ENCODE data around the gene CRTAP. TPM values are rescaled to one million over a fixed set of nuclear protein-coding genes. Genes with fewer than 3 reads are reported as not detected.

CRTAP gene
- total RNA-seq, 1 donor from 2014 or later = 138 TPM

DNA sequence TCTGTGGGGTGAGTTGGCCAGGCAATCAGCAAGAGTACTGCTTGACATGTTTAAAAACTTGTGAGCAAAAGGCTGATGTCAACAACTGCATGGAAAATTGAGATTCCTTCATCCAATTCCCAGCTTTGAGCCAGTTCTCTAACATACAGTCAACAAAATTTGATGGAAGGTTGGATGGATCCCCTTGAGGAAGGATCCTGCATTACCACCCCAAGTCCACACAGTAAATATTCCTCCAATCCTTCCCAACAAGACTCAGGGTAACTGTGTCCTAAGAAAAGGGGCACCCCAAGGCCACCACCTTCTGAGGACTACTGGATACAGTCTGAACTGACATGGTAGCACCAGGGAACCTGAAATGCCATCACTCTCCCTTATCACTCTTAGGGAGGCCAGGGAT lies 32.0 kb upstream of the CRTAP start:
- peaks cover 14% of the 10 kb centered on the region for H3K36me3 Mint-ChIP-seq
- no peak overlapping the region for H3K4me3 Mint-ChIP-seq
- no peaks in the 10 kb centered on the region for H3K9me3 Mint-ChIP-seq
- TF ChIP-seq, protein P1, sequence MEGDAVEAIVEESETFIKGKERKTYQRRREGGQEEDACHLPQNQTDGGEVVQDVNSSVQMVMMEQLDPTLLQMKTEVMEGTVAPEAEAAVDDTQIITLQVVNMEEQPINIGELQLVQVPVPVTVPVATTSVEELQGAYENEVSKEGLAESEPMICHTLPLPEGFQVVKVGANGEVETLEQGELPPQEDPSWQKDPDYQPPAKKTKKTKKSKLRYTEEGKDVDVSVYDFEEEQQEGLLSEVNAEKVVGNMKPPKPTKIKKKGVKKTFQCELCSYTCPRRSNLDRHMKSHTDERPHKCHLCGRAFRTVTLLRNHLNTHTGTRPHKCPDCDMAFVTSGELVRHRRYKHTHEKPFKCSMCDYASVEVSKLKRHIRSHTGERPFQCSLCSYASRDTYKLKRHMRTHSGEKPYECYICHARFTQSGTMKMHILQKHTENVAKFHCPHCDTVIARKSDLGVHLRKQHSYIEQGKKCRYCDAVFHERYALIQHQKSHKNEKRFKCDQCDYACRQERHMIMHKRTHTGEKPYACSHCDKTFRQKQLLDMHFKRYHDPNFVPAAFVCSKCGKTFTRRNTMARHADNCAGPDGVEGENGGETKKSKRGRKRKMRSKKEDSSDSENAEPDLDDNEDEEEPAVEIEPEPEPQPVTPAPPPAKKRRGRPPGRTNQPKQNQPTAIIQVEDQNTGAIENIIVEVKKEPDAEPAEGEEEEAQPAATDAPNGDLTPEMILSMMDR (conservative IDR thresholded peaks at IDR 0.05) = no peak
- H3K27ac Mint-ChIP-seq = no peak overlapping the region
- H3K27me3 Mint-ChIP-seq = no peaks in the 10 kb centered on the region
- H3K4me1 Mint-ChIP-seq (ENCODE audit: unreplicated experiment) = peaks cover 11% of the 10 kb centered on the region
- no peak for DNase-seq (ENCODE audit: extremely low spot score, unreplicated experiment)

DNA sequence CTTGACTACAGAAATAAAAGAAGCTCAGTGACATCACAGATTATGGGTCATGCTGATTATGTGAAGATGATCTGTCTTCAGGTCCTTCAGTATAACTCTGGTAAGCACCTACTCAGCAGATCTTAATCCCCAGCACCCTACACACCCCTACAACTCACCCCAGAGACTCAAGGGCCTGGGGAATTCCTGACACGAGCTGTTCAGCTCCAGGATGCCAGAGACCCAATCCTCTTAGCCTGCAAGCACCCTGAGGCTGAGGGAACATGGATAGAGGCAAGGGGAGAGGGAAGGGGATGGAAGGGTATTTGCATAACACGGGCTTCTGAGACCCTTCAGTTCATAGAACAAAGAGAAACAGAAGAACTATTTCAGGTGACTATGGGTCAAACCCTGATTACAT lies 29.9 kb upstream of the CRTAP start:
- no peaks in the 10 kb centered on the region for H3K9me3 Mint-ChIP-seq
- H3K27me3 Mint-ChIP-seq = no peaks in the 10 kb centered on the region
- H3K4me1 Mint-ChIP-seq (ENCODE audit: unreplicated experiment) = peaks cover 6% of the 10 kb centered on the region
- no peak for DNase-seq (ENCODE audit: extremely low spot score, unreplicated experiment)
- TF ChIP-seq, protein P1 (conservative IDR thresholded peaks at IDR 0.05) = no peak
- no peak overlapping the region for H3K27ac Mint-ChIP-seq
- H3K36me3 Mint-ChIP-seq = peaks cover 23% of the 10 kb centered on the region
- no peak overlapping the region for H3K4me3 Mint-ChIP-seq

DNA sequence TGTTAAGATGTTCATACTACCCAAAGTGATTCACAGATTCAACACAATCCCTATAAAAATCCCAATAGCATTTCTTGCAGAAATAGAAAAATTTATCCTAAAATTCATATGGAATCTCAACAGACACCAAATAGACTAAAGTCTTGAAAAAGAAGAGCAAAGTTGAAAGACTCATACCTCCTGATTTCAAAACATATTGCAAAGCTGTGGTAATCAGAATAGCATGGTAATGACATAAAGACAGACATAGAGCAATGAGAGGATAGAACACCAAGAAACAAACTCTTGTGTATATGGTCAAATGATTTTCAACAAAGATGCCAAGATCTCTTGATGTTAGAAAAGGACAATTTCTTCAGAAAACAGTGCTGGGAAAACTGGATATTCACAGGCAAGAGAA lies 25.1 kb upstream of the CRTAP start:
- Mint-ChIP-seq H3K27me3 (no peaks in the 10 kb centered on the region), H3K4me3 (no peak overlapping the region), H3K9me3 (no peaks in the 10 kb centered on the region), H3K36me3 (peaks cover 58% of the 10 kb centered on the region), H3K4me1 (ENCODE audit: unreplicated experiment) (peaks cover 15% of the 10 kb centered on the region), H3K27ac (no peak overlapping the region)
- TF ChIP-seq, protein P1 (conservative IDR thresholded peaks at IDR 0.05) = no peak
- DNase-seq (ENCODE audit: extremely low spot score, unreplicated experiment) = no peak

DNA sequence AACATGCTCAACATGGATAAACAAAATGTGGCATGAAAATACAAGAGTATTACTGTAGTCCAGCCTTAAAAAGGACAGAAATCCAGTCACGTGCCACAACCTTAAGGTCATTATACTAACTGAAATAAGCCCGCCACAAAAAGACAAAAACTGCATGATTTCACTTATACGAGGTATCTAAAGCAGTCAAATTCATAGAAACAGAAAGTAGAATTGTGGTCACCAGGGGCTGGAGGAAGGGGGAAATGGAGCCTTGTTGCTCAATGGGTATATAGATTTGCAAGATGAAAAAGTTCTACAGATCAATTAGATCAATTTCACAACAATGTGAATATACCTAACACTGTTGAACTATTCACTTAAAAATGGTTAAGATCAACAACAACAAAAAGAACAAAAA lies 24.3 kb upstream of the CRTAP start:
- TF ChIP-seq, protein P1 (conservative IDR thresholded peaks at IDR 0.05) = no peak
- Mint-ChIP-seq H3K27me3 (no peaks in the 10 kb centered on the region), H3K9me3 (no peaks in the 10 kb centered on the region), H3K4me3 (no peak overlapping the region), H3K36me3 (peaks cover 57% of the 10 kb centered on the region), H3K27ac (no peak overlapping the region), H3K4me1 (ENCODE audit: unreplicated experiment) (peaks cover 8% of the 10 kb centered on the region)
- no peak for DNase-seq (ENCODE audit: extremely low spot score, unreplicated experiment)

DNA sequence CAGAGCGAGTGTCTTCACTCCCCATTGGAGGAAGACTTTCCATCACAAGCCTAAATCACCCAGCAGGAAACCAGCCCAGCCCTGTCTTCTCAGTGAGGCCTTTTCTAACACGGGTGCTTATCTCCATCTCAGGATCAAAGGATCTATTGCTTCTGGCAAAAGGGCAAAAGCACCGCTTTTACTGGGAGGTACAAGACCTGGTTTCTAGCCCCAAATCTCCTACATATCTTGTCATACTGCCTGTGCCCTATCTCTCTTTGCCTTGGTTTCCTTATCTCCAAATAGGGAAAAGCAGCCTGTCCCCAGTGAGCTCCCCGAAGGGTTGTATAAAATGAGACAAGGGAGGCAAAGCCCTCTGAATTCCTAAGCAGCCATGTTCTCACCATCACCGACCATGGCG lies 22.1 kb upstream of the CRTAP start:
- TF ChIP-seq, protein P1 (conservative IDR thresholded peaks at IDR 0.05) = no peak
- no peak for DNase-seq (ENCODE audit: extremely low spot score, unreplicated experiment)
- Mint-ChIP-seq H3K4me1 (ENCODE audit: unreplicated experiment) (peaks cover 18% of the 10 kb centered on the region), H3K27me3 (no peaks in the 10 kb centered on the region), H3K9me3 (no peaks in the 10 kb centered on the region), H3K4me3 (no peak overlapping the region), H3K36me3 (peaks cover 58% of the 10 kb centered on the region), H3K27ac (no peak overlapping the region)

Data from type B pancreatic cell (in vitro differentiated cells).